ENCODE results near the gene CBFA2T3. TPM values are rescaled to one million over a fixed set of nuclear protein-coding genes. Genes with fewer than 3 reads are reported as not detected.

Gene CBFA2T3
- total RNA-seq, 1 donor from 2014 or later, result 2.4 TPM

- Histone ChIP-seq H3K4me2 (ENCODE audit: low read length) (no peak overlapping the region), H3K79me2 (ENCODE audit: insufficient read depth, low read length) (no peaks in the 10 kb centered on the region), H3K4me1 (ENCODE audit: insufficient read depth, low read length) (peaks cover 27% of the 10 kb centered on the region), H4K20me1 (ENCODE audit: insufficient read depth, low read length) (no peaks in the 10 kb centered on the region), H3K27ac (ENCODE audit: low read depth, low read length) (no peak overlapping the region), H3K9me3 (ENCODE audit: insufficient read depth, low read depth, low read length) (no peaks in the 10 kb centered on the region), H3K4me3 (ENCODE audit: insufficient read depth, low read depth, low read length) (no peak overlapping the region), H3K9ac (ENCODE audit: low read length) (no peak overlapping the region), H3K36me3 (ENCODE audit: insufficient read depth, low read length) (no peaks in the 10 kb centered on the region), H2AFZ (ENCODE audit: low read depth, low read length) (no peak overlapping the region), H3K27me3 (ENCODE audit: insufficient read depth, low read length) (no peaks in the 10 kb centered on the region)
- peaks cover 7% of the 10 kb centered on the region for H3K27me3 Mint-ChIP-seq (ENCODE audit: low read depth, unreplicated experiment)
- H3K27ac Mint-ChIP-seq (ENCODE audit: unreplicated experiment), result no peak overlapping the region
- no peaks in the 10 kb centered on the region for H3K36me3 Mint-ChIP-seq (ENCODE audit: low read depth, unreplicated experiment)
- H3K9me3 Mint-ChIP-seq (ENCODE audit: unreplicated experiment), result no peaks in the 10 kb centered on the region
- peaks cover 17% of the 10 kb centered on the region for H3K4me1 Mint-ChIP-seq (ENCODE audit: low read depth, unreplicated experiment)
- FAIRE-seq (no peak), DNase-seq (ENCODE audit: low read depth) (no peak)
- no peak overlapping the region for H3K4me3 Mint-ChIP-seq (ENCODE audit: unreplicated experiment)
- TF ChIP-seq, protein P1, sequence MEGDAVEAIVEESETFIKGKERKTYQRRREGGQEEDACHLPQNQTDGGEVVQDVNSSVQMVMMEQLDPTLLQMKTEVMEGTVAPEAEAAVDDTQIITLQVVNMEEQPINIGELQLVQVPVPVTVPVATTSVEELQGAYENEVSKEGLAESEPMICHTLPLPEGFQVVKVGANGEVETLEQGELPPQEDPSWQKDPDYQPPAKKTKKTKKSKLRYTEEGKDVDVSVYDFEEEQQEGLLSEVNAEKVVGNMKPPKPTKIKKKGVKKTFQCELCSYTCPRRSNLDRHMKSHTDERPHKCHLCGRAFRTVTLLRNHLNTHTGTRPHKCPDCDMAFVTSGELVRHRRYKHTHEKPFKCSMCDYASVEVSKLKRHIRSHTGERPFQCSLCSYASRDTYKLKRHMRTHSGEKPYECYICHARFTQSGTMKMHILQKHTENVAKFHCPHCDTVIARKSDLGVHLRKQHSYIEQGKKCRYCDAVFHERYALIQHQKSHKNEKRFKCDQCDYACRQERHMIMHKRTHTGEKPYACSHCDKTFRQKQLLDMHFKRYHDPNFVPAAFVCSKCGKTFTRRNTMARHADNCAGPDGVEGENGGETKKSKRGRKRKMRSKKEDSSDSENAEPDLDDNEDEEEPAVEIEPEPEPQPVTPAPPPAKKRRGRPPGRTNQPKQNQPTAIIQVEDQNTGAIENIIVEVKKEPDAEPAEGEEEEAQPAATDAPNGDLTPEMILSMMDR (IDR thresholded peaks at IDR 0.05; ENCODE audit: insufficient read depth, low read depth, low read length), result no peak
- no peak for TF ChIP-seq EZH2 (IDR thresholded peaks at IDR 0.05; ENCODE audit: insufficient read depth, low read length)
Measured at GRCh38 chr16:88922826-88923410, 54.1 kb downstream of the CBFA2T3 start.

- H3K27ac ChIP-seq (ENCODE audit: low read depth, low read length), result no peak overlapping the region
- Mint-ChIP-seq H3K4me3 (ENCODE audit: unreplicated experiment) (no peak overlapping the region), H3K4me1 (ENCODE audit: low read depth, unreplicated experiment) (peaks cover 21% of the 10 kb centered on the region), H3K27ac (ENCODE audit: unreplicated experiment) (no peak overlapping the region), H3K36me3 (ENCODE audit: low read depth, unreplicated experiment) (no peaks in the 10 kb centered on the region), H3K27me3 (ENCODE audit: low read depth, unreplicated experiment) (peaks cover 10% of the 10 kb centered on the region), H3K9me3 (ENCODE audit: unreplicated experiment) (peaks cover 2% of the 10 kb centered on the region)
- TF ChIP-seq, protein P1 (IDR thresholded peaks at IDR 0.05; ENCODE audit: insufficient read depth, low read depth, low read length), result no peak
- TF ChIP-seq EZH2 (IDR thresholded peaks at IDR 0.05; ENCODE audit: insufficient read depth, low read length), result no peak
- H3K36me3 ChIP-seq (ENCODE audit: insufficient read depth, low read length), result no peaks in the 10 kb centered on the region
- H3K27me3 ChIP-seq (ENCODE audit: insufficient read depth, low read length), result no peaks in the 10 kb centered on the region
- no peak for FAIRE-seq
- H4K20me1 ChIP-seq (ENCODE audit: insufficient read depth, low read length), result no peaks in the 10 kb centered on the region
- peaks cover 27% of the 10 kb centered on the region for H3K4me1 ChIP-seq (ENCODE audit: insufficient read depth, low read length)
- no peak overlapping the region for H2AFZ ChIP-seq (ENCODE audit: low read depth, low read length)
- H3K9me3 ChIP-seq (ENCODE audit: insufficient read depth, low read depth, low read length), result no peaks in the 10 kb centered on the region
- no peak overlapping the region for H3K4me3 ChIP-seq (ENCODE audit: insufficient read depth, low read depth, low read length)
- H3K4me2 ChIP-seq (ENCODE audit: low read length), result no peak overlapping the region
- H3K9ac ChIP-seq (ENCODE audit: low read length), result no peak overlapping the region
- no peaks in the 10 kb centered on the region for H3K79me2 ChIP-seq (ENCODE audit: insufficient read depth, low read length)
- peak; percentile 61 for DNase-seq (ENCODE audit: low read depth)
Measured at GRCh38 chr16:88922114-88922825, 54.7 kb downstream of the CBFA2T3 start.

GRCh38 chr16:88921591-88921990, 55.4 kb downstream of the CBFA2T3 start:
- FAIRE-seq, result no peak

More at GRCh38 chr16:88921591-88921990, 55.4 kb downstream of the CBFA2T3 start:
- Histone ChIP-seq H2AFZ (ENCODE audit: low read depth, low read length) (no peak overlapping the region), H3K79me2 (ENCODE audit: insufficient read depth, low read length) (no peaks in the 10 kb centered on the region), H3K36me3 (ENCODE audit: insufficient read depth, low read length) (no peaks in the 10 kb centered on the region), H4K20me1 (ENCODE audit: insufficient read depth, low read length) (no peaks in the 10 kb centered on the region), H3K4me1 (ENCODE audit: insufficient read depth, low read length) (peaks cover 27% of the 10 kb centered on the region), H3K9me3 (ENCODE audit: insufficient read depth, low read depth, low read length) (no peaks in the 10 kb centered on the region), H3K27ac (ENCODE audit: low read depth, low read length) (no peak overlapping the region), H3K4me3 (ENCODE audit: insufficient read depth, low read depth, low read length) (no peak overlapping the region), H3K4me2 (ENCODE audit: low read length) (no peak overlapping the region), H3K9ac (ENCODE audit: low read length) (no peak overlapping the region), H3K27me3 (ENCODE audit: insufficient read depth, low read length) (no peaks in the 10 kb centered on the region)
- H3K27ac Mint-ChIP-seq (ENCODE audit: unreplicated experiment), result no peak overlapping the region
- H3K27me3 Mint-ChIP-seq (ENCODE audit: low read depth, unreplicated experiment), result peaks cover 8% of the 10 kb centered on the region
- H3K4me1 Mint-ChIP-seq (ENCODE audit: low read depth, unreplicated experiment), result peaks cover 18% of the 10 kb centered on the region
- TF ChIP-seq EZH2 (IDR thresholded peaks at IDR 0.05; ENCODE audit: insufficient read depth, low read length), result no peak
- TF ChIP-seq, protein P1 (IDR thresholded peaks at IDR 0.05; ENCODE audit: insufficient read depth, low read depth, low read length), result no peak
- no peak for DNase-seq (ENCODE audit: low read depth)
- H3K9me3 Mint-ChIP-seq (ENCODE audit: unreplicated experiment), result peaks cover 2% of the 10 kb centered on the region
- no peak overlapping the region for H3K4me3 Mint-ChIP-seq (ENCODE audit: unreplicated experiment)
- H3K36me3 Mint-ChIP-seq (ENCODE audit: low read depth, unreplicated experiment), result no peaks in the 10 kb centered on the region

All from astrocyte (in vitro differentiated cells and primary cell).